ENCODE data around the gene VPS13D.

DNA sequence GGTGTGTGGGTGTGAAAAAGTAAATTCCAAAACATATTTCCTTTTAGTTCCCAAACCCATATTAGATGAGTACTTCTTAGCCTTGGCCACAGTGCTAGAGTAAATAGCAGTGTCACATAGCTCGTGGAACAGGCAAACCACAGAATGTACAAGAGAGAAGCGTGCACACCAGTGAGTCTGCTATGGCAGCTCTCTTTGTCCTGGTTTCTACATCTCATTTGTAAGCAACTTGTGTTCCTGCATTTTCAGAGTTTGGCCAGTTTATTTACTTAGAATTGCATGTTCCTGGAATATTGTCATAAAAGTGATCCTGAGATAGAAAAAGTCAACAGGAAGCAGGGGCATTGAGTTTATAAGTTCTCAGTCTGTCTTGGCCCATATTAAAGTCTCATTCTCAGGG is 246.1 kb downstream of the VPS13D start:
- TF ChIP-seq, protein P1, sequence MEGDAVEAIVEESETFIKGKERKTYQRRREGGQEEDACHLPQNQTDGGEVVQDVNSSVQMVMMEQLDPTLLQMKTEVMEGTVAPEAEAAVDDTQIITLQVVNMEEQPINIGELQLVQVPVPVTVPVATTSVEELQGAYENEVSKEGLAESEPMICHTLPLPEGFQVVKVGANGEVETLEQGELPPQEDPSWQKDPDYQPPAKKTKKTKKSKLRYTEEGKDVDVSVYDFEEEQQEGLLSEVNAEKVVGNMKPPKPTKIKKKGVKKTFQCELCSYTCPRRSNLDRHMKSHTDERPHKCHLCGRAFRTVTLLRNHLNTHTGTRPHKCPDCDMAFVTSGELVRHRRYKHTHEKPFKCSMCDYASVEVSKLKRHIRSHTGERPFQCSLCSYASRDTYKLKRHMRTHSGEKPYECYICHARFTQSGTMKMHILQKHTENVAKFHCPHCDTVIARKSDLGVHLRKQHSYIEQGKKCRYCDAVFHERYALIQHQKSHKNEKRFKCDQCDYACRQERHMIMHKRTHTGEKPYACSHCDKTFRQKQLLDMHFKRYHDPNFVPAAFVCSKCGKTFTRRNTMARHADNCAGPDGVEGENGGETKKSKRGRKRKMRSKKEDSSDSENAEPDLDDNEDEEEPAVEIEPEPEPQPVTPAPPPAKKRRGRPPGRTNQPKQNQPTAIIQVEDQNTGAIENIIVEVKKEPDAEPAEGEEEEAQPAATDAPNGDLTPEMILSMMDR (conservative IDR thresholded peaks at IDR 0.05; ENCODE audit: low read depth, low read length), result no peak
- TF ChIP-seq RFX5 (IDR thresholded peaks at IDR 0.05; ENCODE audit: low read depth, low read length) (no peak), CEBPB (IDR thresholded peaks at IDR 0.05; ENCODE audit: low read depth, low read length) (no peak), POLR2A (IDR thresholded peaks at IDR 0.05; ENCODE audit: low read depth, low read length) (no peak), SMC3 (IDR thresholded peaks at IDR 0.05; ENCODE audit: low read depth, low read length) (no peak), RCOR1 (IDR thresholded peaks at IDR 0.05; ENCODE audit: insufficient replicate concordance, low read length) (no peak), CHD1 (IDR thresholded peaks at IDR 0.05; ENCODE audit: low read depth, low read length) (no peak), BHLHE40 (IDR thresholded peaks at IDR 0.05; ENCODE audit: low read depth, low read length) (no peak), RAD21 (IDR thresholded peaks at IDR 0.05; ENCODE audit: low read length) (no peak)
- TF ChIP-seq, protein P2, sequence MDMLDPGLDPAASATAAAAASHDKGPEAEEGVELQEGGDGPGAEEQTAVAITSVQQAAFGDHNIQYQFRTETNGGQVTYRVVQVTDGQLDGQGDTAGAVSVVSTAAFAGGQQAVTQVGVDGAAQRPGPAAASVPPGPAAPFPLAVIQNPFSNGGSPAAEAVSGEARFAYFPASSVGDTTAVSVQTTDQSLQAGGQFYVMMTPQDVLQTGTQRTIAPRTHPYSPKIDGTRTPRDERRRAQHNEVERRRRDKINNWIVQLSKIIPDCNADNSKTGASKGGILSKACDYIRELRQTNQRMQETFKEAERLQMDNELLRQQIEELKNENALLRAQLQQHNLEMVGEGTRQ (IDR thresholded peaks at IDR 0.05; ENCODE audit: low read depth, low read length), result no peak
